Testis (tissue), 3 donors: ENCODE measurements around the gene IL1RAPL2. TPM values are rescaled to one million over a fixed set of nuclear protein-coding genes. Genes with fewer than 3 reads are reported as not detected.

Experiments used
- DNase-seq: peaks from one replicate; pipeline ENCODE4 v3.0.0-alpha.2; 2019
- H3K27ac ChIP-seq, 2 donors: fragments of 200-600 bp; sonication (generic); one replicate each; pipeline ENCODE4 v1.5.1; 2019
- H3K27me3 ChIP-seq: fragments of 200-600 bp; sonication (generic); one replicate; pipeline ENCODE4 v1.5.1; 2019
- H3K36me3 ChIP-seq: fragments of 200-600 bp; sonication (generic); one replicate; pipeline ENCODE4 v1.5.1; 2017; ENCODE audit warnings: low read depth; ENCODE audit errors: missing control alignments
- H3K4me1 ChIP-seq: fragments of 200-600 bp; sonication (generic); one replicate; pipeline ENCODE4 v1.5.1; 2019
- H3K4me3 ChIP-seq, 2 donors: fragments of 200-600 bp; sonication (generic); one replicate each; pipeline ENCODE4 v1.5.1; 2017 to 2019
- H3K9me3 ChIP-seq: fragments of 200-600 bp; sonication (generic); one replicate; pipeline ENCODE4 v1.5.1; 2017
- POLR2A ChIP-seq: fragments of 450-650 bp; IDR thresholded peaks from one replicate; pipeline ENCODE4 v1.6.1; 2017; ENCODE audit warnings: antibody characterized with exemption, mild to moderate bottlenecking, moderate library complexity
- WGBS, 2 donors: methylation state at CpG; one replicate each; pipeline ENCODE4 v1.1.5; 2018; 5-methylcytosine and 5-hydroxymethylcytosine counted together
- intact Hi-C: fragments of 100-400 bp; cut with DNase I; formaldehyde crosslinking; loops from one replicate; pipeline ENCODE4 v1.15.1; 2023; ENCODE audit warnings: low total_unique reads
- polyA plus RNA-seq: library from polyadenylated mRNA; stranded (reverse); fragments of 350-450 nt; fragmentation: Illumina TruSeq; extraction: RNeasy Lipid Tissue Mini Kit (QIAGEN cat#74804); gene quantifications from one replicate; pipeline ENCODE4 v1.2.3, GENCODE V29; 2014; ENCODE audit warnings: low read depth, low replicate concordance; ENCODE audit not compliant: insufficient read depth
- total RNA-seq, 2 donors: library from RNA; depleted of rRNA; stranded (reverse); fragments of >200 nt; gene quantifications; one replicate each; pipeline ENCODE4 v1.2.3, GENCODE V29; 2016
- TF ChIP-seq, protein P1 (sequence below), 3 experiments: fragments of 450-650 bp in 2 of 3; fragments of 200-600 bp in 1 of 3; sonication (generic) in 1 of 3; IDR thresholded peaks; one replicate each; pipeline ENCODE4 v1.5.1; 2016 to 2019; ENCODE audit warnings: antibody characterized with exemption in 3 of 3, mild to moderate bottlenecking in 2 of 3, moderate library complexity in 1 of 3

The IL1RAPL2 gene
- total and polyA plus RNA-seq, 3 donors from 2014 or later: 0.47 to 1.3 (median 1.2) TPM

DNA sequence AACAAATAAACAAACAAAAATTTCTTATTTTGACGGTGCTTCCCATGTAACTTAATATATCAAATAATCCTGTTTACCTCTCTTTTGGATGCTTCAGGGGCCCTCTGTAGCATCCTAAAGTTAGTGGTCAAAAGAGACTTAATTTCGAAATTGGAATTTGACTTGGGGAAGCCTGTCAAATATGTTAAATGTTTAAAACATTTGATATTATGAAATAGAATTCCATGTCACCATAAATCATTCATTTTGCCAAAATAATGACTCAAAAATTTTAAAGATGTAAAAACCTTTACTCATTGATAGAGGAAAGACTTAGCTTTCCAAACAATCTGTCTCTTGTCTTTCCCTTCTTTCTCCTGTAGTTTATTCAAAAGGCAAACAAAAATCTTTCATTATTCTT, 675.1 kb downstream of the IL1RAPL2 start:
- Histone ChIP-seq H3K27ac (no peak overlapping the region), H3K4me3 (no peak overlapping the region), H3K36me3 (no peaks in the 10 kb centered on the region), H3K27me3 (no peaks in the 10 kb centered on the region), H3K4me1 (no peaks in the 10 kb centered on the region), H3K9me3 (no peaks in the 10 kb centered on the region)
- intact Hi-C loops: no loop called here
- WGBS, 2 donors: 86 to 96% methylated on average over 2 of the region's 2 CpGs
- no peak for TF ChIP-seq POLR2A
- TF ChIP-seq, protein P1, sequence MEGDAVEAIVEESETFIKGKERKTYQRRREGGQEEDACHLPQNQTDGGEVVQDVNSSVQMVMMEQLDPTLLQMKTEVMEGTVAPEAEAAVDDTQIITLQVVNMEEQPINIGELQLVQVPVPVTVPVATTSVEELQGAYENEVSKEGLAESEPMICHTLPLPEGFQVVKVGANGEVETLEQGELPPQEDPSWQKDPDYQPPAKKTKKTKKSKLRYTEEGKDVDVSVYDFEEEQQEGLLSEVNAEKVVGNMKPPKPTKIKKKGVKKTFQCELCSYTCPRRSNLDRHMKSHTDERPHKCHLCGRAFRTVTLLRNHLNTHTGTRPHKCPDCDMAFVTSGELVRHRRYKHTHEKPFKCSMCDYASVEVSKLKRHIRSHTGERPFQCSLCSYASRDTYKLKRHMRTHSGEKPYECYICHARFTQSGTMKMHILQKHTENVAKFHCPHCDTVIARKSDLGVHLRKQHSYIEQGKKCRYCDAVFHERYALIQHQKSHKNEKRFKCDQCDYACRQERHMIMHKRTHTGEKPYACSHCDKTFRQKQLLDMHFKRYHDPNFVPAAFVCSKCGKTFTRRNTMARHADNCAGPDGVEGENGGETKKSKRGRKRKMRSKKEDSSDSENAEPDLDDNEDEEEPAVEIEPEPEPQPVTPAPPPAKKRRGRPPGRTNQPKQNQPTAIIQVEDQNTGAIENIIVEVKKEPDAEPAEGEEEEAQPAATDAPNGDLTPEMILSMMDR (IDR thresholded peaks at IDR 0.05): no peak
- DNase-seq: no peak

DNA sequence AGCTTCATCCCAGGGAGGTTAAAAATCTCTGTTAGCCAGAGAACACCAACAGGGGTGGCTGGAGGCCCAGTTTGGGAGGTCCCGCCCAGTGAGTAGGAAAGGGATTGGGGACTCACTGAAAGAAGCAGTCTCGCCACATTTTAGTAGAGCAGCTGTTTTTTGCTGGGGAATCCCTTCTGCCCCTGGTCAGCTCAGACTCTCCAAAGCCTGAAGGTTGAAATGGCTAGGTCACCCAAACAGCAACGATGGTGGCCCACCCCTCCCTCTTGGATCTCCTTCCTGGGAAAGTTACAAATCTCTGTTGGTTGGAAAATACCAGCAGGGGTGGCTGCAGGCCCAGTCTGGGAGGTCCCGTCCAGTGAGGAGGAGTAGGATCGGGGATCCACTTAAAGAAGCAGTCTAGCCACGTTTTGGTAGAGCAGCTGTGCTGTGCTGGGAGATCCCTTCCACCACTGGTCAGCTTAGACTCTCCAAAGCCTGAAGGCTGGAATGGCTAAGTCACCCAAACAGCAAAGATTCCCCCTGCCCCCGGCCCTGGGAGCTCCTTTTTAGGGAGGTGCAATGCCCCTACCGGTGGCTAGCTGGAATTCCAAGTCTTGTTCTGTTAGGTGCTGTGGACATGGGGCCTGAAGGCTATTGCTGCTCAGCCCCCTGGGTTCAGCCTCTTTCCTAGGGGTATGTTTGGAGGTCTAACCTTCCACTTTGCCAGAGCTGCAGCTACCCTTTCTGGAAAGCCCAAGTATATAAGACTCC, 694.5 kb downstream of the IL1RAPL2 start:
- H3K4me3 ChIP-seq: no peak overlapping the region
- peak; percentile 54 for DNase-seq
- 63% methylated on average over 4 of the region's 8 CpGs; no CpG with 5 or more reads in 1 of the 2 donors for WGBS, 2 donors

DNA sequence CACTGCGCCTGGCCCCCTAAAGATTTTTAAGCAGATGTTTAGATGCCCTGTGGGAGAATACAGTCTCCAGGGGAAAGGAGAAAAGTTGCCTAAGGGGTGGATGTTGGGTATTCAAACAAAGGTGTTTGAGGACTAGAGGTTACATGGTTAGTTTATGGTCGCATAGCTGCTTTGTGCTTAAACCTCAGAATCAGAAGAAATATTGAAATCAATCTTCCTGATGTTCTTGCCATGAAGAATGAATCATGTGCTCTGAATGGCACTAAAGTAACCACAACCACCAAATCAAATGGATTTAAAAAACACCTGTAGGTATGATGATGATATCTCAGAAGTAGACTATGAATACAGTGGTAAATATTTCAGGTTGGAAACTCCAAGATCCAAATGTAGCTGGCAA, 697.2 kb downstream of the IL1RAPL2 start:
- H3K27ac ChIP-seq: no peak overlapping the region
- no peak overlapping the region for H3K4me3 ChIP-seq
- H3K27me3 ChIP-seq: no peaks in the 10 kb centered on the region
- intact Hi-C loops: no loop called here
- TF ChIP-seq, protein P1 (IDR thresholded peaks at IDR 0.05): no peak
- TF ChIP-seq POLR2A: no peak
- DNase-seq: no peak
- H3K9me3 ChIP-seq: no peaks in the 10 kb centered on the region
- no peaks in the 10 kb centered on the region for H3K4me1 ChIP-seq
- WGBS, 2 donors: 81 to 100% methylated on average over 2 of the region's 2 CpGs
- H3K36me3 ChIP-seq: no peaks in the 10 kb centered on the region

More for the DNA sequence above, 694.5 kb downstream of the IL1RAPL2 start:
- TF ChIP-seq, protein P1 (IDR thresholded peaks at IDR 0.05): no peak
- TF ChIP-seq POLR2A: no peak
- H3K4me1 ChIP-seq: no peaks in the 10 kb centered on the region
- no peaks in the 10 kb centered on the region for H3K36me3 ChIP-seq
- H3K27ac ChIP-seq: no peak overlapping the region
- no peaks in the 10 kb centered on the region for H3K27me3 ChIP-seq
- no peaks in the 10 kb centered on the region for H3K9me3 ChIP-seq
- intact Hi-C loops: no loop called here

DNA sequence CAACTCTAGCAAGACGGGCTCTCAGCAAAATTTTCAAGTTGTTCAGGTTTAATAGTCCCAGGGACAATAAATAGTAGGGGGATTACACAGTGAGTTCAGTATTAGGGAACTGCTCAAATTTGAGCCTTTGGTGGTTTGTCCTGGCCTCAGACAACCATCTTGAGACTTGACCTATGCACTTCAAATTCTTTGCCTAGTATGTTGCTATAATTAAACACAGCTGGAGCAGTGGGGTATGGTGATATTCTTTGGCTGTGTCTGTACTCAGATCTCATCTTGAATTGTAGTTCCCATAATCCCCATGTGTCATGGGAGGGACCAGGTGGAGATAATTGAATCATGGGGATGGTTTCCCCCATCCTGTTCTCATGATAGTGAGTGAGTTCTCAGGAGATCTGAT, 697.8 kb downstream of the IL1RAPL2 start:
- Histone ChIP-seq H3K27ac (no peak overlapping the region), H3K4me1 (no peaks in the 10 kb centered on the region)

More for the DNA sequence above, 697.8 kb downstream of the IL1RAPL2 start:
- WGBS, 2 donors: 67 to 100% methylated on average over 1 of the region's 1 CpG
- Histone ChIP-seq H3K36me3 (no peaks in the 10 kb centered on the region), H3K9me3 (no peaks in the 10 kb centered on the region), H3K27me3 (no peaks in the 10 kb centered on the region), H3K4me3 (no peak overlapping the region)
- TF ChIP-seq, protein P1 (IDR thresholded peaks at IDR 0.05): no peak
- TF ChIP-seq POLR2A: no peak
- intact Hi-C loops: no loop called here
- no peak for DNase-seq
